Iris pigment epithelial cell (primary cell): Measurements from ENCODE around the gene TNNT2.
A peak's percentile ranks its signal among the peaks of the same experiment; 100 is the strongest.

ENCODE experiments used
- DNase-seq: peaks from one replicate; pipeline ENCODE4 v3.0.0-alpha.2; 2011; ENCODE audit warnings: low read depth

Gene TNNT2

GRCh38 chr1:201311356-201312011 is 66.0 kb downstream of the TNNT2 start:
- DNase-seq = no peak

GRCh38 chr1:201310986-201311355 is 66.5 kb downstream of the TNNT2 start:
- DNase-seq = no peak

DNA sequence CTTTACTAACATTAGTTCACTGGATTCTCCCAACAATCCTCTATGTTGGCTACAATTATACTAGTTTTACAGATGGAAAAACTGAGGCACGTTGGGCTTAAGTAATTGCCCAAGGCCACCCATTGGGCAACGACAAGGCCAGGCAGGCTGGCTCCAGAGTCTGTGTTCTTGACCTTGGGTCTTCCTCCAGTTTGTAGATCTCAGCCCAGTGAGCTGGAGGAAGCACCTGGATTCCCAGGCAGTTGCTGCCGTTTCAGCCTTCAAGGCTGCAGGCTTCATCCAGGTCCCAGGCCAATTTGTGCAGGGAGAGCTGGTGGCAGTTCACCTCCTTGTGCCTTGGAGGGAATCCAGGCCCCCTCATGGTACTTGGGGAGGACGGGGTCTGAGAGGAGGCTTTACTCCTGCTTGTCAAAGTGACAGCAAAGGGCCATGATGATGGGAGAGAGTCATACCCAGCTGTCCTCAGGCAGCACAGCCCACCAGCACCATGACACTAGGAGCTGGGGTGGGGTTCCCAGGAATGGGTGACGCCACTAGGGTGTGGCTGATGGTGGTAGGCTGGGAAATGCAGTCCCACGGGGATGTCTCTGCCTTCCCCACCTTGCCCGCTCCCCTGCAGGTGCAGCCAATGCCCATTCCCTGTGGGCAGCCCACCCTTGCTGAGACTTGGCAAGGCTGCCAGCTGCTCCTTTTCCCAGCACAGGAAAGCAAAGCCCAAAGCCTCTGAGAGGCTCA is 67.1 kb downstream of the TNNT2 start:
- DNase-seq = no peak

GRCh38 chr1:201309416-201309815 is 68.1 kb downstream of the TNNT2 start:
- DNase-seq = peak; percentile 15
